ENCODE data around the gene CDC42EP3.

The CDC42EP3 gene

GRCh38 chr2:37616677-37617005 is 54.8 kb downstream of the CDC42EP3 start:
- no peak for DNase-seq

- no peak for DNase-seq
Observed at GRCh38 chr2:37615804-37616676, 55.4 kb downstream of the CDC42EP3 start.

GRCh38 chr2:37614061-37614738 is 57.2 kb downstream of the CDC42EP3 start:
- DNase-seq: no peak

- DNase-seq: no peak
Observed at GRCh38 chr2:37612382-37612781, 59.1 kb downstream of the CDC42EP3 start.

GRCh38 chr2:37610638-37611289 is 60.7 kb downstream of the CDC42EP3 start:
- no peak for DNase-seq

DNA sequence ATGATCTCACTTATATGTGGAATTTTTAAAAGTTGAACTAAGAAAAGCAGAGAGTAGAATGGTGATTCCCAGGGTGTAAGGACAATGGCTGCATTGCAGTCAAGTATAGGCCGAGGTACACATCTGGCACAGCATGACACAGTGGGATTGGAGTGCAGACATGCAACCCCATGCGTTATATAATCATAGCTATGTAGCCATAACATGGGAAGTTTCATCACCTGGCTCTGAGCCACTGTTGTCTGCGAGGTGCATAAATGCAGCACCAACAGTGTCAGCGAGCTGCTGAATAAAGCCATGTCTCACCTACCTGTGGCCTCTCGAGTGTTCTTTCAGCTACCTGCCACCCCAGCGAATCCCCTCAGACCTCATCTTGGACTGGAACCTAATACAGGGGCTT is 61.7 kb downstream of the CDC42EP3 start:
- no peak for DNase-seq

GRCh38 chr2:37604716-37605115 is 66.7 kb downstream of the CDC42EP3 start:
- no peak for DNase-seq

DNA sequence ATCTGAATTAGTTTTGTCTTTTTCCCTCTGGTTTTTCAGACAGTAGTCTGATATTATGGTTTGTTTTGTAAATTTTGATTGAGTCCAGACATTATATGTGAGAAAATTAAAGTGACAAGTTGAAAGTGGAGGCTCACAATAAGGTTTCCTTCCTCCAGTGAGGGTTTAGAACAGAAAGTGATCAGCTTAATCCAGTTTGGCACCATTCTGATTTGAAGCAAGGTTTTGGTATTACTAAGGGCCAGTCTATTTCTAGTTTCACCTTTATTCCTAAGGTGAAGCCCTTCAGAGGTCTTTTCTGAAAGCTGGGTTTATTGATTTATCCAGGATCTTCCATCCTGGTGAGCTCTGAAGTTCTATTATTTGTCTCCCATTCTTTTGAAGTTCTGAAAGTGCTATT is 68.7 kb downstream of the CDC42EP3 start:
- no peak for DNase-seq

DNA sequence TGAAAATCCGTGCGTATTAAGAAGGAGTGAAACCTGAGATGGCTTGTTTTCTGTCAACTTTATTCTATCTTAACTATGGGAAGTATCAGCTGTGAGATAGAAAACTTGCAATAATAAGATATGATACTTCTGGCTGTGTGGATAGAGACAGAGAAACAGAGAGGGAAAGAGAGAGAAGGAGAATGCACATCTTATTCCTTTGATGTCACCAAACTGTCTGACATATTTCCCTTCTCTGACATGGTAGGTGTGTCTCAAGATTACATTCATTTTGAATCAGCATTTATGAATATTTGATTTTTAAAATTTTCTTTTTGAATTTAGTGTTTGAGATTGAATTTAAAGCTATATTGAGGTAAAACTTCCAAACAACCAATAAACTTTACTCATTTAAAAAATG is 69.4 kb downstream of the CDC42EP3 start:
- DNase-seq: no peak

DNA sequence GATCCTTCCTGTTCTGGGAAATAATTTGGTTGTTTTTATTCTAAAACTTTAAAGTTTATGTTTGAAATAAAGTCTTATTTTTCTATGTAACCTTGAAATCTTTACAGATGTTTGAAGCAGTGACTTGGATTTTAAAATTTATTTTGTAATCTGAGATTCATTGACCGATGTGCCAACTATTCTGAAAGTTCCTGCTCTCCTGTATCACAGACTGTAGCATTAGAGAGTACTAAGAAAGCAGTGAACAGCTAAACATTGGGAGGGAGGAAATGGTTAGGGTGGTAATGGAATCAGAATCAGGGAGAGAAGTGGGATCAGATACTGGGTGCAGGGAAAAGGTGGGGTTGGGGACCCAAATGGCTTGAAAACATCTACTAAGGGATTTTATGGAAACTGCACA is 69.9 kb downstream of the CDC42EP3 start:
- no peak for DNase-seq

- no peak for DNase-seq
Observed at GRCh38 chr2:37600735-37601134, 70.7 kb downstream of the CDC42EP3 start.

- DNase-seq: no peak
Observed at GRCh38 chr2:37599688-37600525, 71.5 kb downstream of the CDC42EP3 start.

DNA sequence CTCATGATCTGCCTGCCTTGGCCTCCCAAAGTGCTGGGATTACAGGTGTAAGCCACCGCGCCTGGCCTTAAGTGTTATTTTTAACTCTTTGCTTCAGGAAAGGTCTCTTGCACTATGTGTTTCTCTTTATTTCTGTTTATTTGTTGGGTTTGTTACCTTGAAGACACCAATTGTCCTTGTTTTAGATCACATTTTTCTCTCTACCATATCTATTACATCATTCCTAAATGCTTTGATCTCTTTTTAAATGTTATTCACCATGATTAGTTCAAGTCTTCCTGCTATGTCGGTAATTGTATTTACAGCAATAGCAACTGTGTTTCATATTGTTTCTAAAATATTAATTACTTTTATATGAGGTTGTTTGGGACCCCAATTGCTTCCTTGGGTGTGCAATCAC is 77.7 kb downstream of the CDC42EP3 start:
- DNase-seq: no peak

GRCh38 chr2:37593024-37593423 is 78.4 kb downstream of the CDC42EP3 start:
- DNase-seq: no peak
